Measurements from ENCODE around the gene HOXA3. TPM values are rescaled to one million over a fixed set of nuclear protein-coding genes. Genes with fewer than 3 reads are reported as not detected.

Gene HOXA3
- total RNA-seq, 2 donors from 2014 or later = not detected

GRCh38 chr7:27083646-27084045 lies 68.7 kb downstream of the HOXA3 start:
- peaks cover 90% of the 10 kb centered on the region for H3K27me3 Mint-ChIP-seq (ENCODE audit: insufficient read depth)
- H3K36me3 ChIP-seq (ENCODE audit: control insufficient read depth, insufficient read depth, low read length) = no peaks in the 10 kb centered on the region
- DNase-seq = no peak
- no peak overlapping the region for H3K4me3 Mint-ChIP-seq
- no peak for TF ChIP-seq CTCF (conservative IDR thresholded peaks at IDR 0.05)
- no peaks in the 10 kb centered on the region for H3K4me1 Mint-ChIP-seq
- peaks cover 87% of the 10 kb centered on the region for H3K27me3 ChIP-seq (ENCODE audit: control insufficient read depth, insufficient read depth, low read length, poor library complexity, severe bottlenecking)
- peaks cover 12% of the 10 kb centered on the region for H3K9me3 Mint-ChIP-seq
- no peaks in the 10 kb centered on the region for H3K9me3 ChIP-seq (ENCODE audit: control insufficient read depth, low read length)
- H3K27ac ChIP-seq (ENCODE audit: low read depth, low read length) = no peak overlapping the region
- no peak overlapping the region for H3K4me3 ChIP-seq (ENCODE audit: low read length)
- H3K27ac Mint-ChIP-seq = no peak overlapping the region
- H3K4me1 ChIP-seq (ENCODE audit: control insufficient read depth, insufficient read depth, low read length) = no peaks in the 10 kb centered on the region
- 96 to 100% methylated on average over 1 of the region's 2 CpGs for WGBS, 2 experiments (ENCODE audit: insufficient coverage in 1 of 2, insufficient read length in 1 of 2)
- no peak overlapping the region for H3K9ac ChIP-seq (ENCODE audit: extremely low read depth, low read length, poor library complexity, severe bottlenecking)
- no peaks in the 10 kb centered on the region for H3K36me3 Mint-ChIP-seq (ENCODE audit: low read depth)

GRCh38 chr7:27082171-27082570 lies 70.2 kb downstream of the HOXA3 start:
- H3K9me3 ChIP-seq (ENCODE audit: control insufficient read depth, low read length) = no peaks in the 10 kb centered on the region
- Mint-ChIP-seq H3K9me3 (peaks cover under 1% of the 10 kb centered on the region), H3K4me3 (no peak overlapping the region), H3K4me1 (no peaks in the 10 kb centered on the region), H3K27me3 (ENCODE audit: insufficient read depth) (peaks cover 77% of the 10 kb centered on the region), H3K36me3 (ENCODE audit: low read depth) (no peaks in the 10 kb centered on the region), H3K27ac (no peak overlapping the region)
- no peaks in the 10 kb centered on the region for H3K4me1 ChIP-seq (ENCODE audit: control insufficient read depth, insufficient read depth, low read length)
- no peaks in the 10 kb centered on the region for H3K36me3 ChIP-seq (ENCODE audit: control insufficient read depth, insufficient read depth, low read length)
- 83 to 92% methylated on average over 1 of the region's 1 CpG for WGBS, 2 experiments (ENCODE audit: insufficient coverage in 1 of 2, insufficient read length in 1 of 2)
- H3K27me3 ChIP-seq (ENCODE audit: control insufficient read depth, insufficient read depth, low read length, poor library complexity, severe bottlenecking) = peaks cover 72% of the 10 kb centered on the region
- no peak overlapping the region for H3K4me3 ChIP-seq (ENCODE audit: low read length)
- no peak overlapping the region for H3K9ac ChIP-seq (ENCODE audit: extremely low read depth, low read length, poor library complexity, severe bottlenecking)
- no peak overlapping the region for H3K27ac ChIP-seq (ENCODE audit: low read depth, low read length)
- no peak for DNase-seq
- TF ChIP-seq CTCF (conservative IDR thresholded peaks at IDR 0.05) = no peak

GRCh38 chr7:27080844-27081436 lies 71.4 kb downstream of the HOXA3 start:
- no peak overlapping the region for H3K27ac Mint-ChIP-seq
- no peak overlapping the region for H3K9ac ChIP-seq (ENCODE audit: extremely low read depth, low read length, poor library complexity, severe bottlenecking)
- no peaks in the 10 kb centered on the region for H3K4me1 Mint-ChIP-seq
- H3K36me3 Mint-ChIP-seq (ENCODE audit: low read depth) = no peaks in the 10 kb centered on the region
- H3K4me1 ChIP-seq (ENCODE audit: control insufficient read depth, insufficient read depth, low read length) = no peaks in the 10 kb centered on the region
- H3K36me3 ChIP-seq (ENCODE audit: control insufficient read depth, insufficient read depth, low read length) = no peaks in the 10 kb centered on the region
- TF ChIP-seq CTCF (conservative IDR thresholded peaks at IDR 0.05) = no peak
- peaks cover 70% of the 10 kb centered on the region for H3K27me3 ChIP-seq (ENCODE audit: control insufficient read depth, insufficient read depth, low read length, poor library complexity, severe bottlenecking)
- no peak overlapping the region for H3K27ac ChIP-seq (ENCODE audit: low read depth, low read length)
- no peak overlapping the region for H3K4me3 Mint-ChIP-seq
- peaks cover 72% of the 10 kb centered on the region for H3K27me3 Mint-ChIP-seq (ENCODE audit: insufficient read depth)
- H3K9me3 Mint-ChIP-seq = no peaks in the 10 kb centered on the region
- DNase-seq = peak; percentile 57
- H3K4me3 ChIP-seq (ENCODE audit: low read length) = no peak overlapping the region
- 44 to 54% methylated on average over 4 of the region's 4 CpGs for WGBS, 2 experiments (ENCODE audit: insufficient coverage in 1 of 2, insufficient read length in 1 of 2)
- H3K9me3 ChIP-seq (ENCODE audit: control insufficient read depth, low read length) = no peaks in the 10 kb centered on the region
